Sigmoid colon (tissue), 4 donors: ENCODE data around the gene NSUN6.

Experiments
- EP300 ChIP-seq, 4 donors: sonication (generic); formaldehyde crosslinking; IDR thresholded peaks; one replicate each; pipeline ENCODE4 v1.6.1; 2017; ENCODE audit warnings: antibody characterized with exemption in 4 of 4
- POLR2A ChIP-seq, 2 donors: fragments of 450-650 bp; IDR thresholded peaks; one replicate each; pipeline ENCODE4 v1.6.1; 2016; ENCODE audit warnings: antibody characterized with exemption in 2 of 2, mild to moderate bottlenecking in 2 of 2, moderate library complexity in 2 of 2
- POLR2AphosphoS5 ChIP-seq, 4 donors: sonication (generic); formaldehyde crosslinking; IDR thresholded peaks; one replicate each; pipeline ENCODE4 v1.6.1; 2017; ENCODE audit warnings: antibody characterized with exemption in 4 of 4
- TF ChIP-seq, protein P1 (sequence below), 4 experiments: fragments of 450-650 bp in 3 of 4; fragments of 200-600 bp in 1 of 4; IDR thresholded peaks; one replicate each; pipeline ENCODE4 v1.5.1; 2016 to 2019; ENCODE audit warnings: antibody characterized with exemption in 4 of 4, mild to moderate bottlenecking in 3 of 4, moderate library complexity in 2 of 4

DNA sequence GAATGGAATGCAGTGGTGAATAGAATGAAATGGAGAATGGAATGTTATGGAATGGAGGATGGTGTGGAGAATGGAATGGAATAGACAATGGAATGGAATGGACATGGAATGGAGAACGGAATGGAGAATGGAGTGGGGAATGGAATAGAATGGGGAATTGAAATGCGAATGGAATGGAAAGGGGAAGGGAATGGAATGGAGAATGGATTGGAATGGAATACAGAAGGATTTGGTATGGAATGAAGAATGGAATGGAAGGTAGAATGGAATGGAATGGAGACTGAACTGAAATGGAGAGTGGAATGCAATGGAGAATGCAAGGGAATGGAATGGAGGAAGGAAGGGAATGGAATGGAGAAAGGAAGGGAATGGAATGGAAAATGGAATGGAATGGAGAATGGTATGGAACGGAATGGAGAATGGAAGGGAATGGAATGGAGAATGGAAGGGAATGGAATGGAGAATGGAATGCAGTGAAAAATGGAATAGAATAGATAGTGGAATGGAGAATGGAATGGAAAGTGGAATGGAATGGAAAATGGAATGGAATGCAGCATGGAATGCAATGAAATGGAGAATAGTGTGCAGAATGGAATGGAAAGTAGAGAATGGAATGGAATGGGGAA, 94.8 kb downstream of the NSUN6 start:
- TF ChIP-seq, protein P1, sequence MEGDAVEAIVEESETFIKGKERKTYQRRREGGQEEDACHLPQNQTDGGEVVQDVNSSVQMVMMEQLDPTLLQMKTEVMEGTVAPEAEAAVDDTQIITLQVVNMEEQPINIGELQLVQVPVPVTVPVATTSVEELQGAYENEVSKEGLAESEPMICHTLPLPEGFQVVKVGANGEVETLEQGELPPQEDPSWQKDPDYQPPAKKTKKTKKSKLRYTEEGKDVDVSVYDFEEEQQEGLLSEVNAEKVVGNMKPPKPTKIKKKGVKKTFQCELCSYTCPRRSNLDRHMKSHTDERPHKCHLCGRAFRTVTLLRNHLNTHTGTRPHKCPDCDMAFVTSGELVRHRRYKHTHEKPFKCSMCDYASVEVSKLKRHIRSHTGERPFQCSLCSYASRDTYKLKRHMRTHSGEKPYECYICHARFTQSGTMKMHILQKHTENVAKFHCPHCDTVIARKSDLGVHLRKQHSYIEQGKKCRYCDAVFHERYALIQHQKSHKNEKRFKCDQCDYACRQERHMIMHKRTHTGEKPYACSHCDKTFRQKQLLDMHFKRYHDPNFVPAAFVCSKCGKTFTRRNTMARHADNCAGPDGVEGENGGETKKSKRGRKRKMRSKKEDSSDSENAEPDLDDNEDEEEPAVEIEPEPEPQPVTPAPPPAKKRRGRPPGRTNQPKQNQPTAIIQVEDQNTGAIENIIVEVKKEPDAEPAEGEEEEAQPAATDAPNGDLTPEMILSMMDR (IDR thresholded peaks at IDR 0.05) = no peak
- TF ChIP-seq POLR2A (IDR thresholded peaks at IDR 0.05) (no peak), EP300 (IDR thresholded peaks at IDR 0.05) (no peak), POLR2AphosphoS5 (IDR thresholded peaks at IDR 0.05) (no peak)
